ENCODE data around the gene DUSP9.

Gene DUSP9

DNA sequence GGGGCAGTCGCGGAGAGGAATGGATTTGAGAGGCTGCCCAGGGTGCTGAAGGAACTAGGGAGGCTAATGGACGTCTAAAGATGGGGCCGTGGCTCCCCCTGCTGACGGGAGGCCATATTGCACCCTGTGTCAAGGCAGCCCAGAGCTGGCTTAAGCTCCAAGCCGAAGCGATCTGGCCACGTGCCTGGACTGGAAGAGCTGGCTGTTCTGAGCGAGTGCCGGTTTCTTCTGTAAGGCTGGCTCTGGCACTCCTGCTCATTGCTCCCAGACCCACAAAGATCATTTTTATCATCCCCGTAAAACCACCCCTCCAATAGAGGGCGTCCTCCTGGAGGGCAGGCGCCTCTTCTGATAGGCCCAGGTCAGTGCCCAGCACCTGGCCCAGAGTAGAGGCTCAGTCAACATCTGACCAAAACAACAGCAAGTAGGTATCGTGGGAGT lies 21.0 kb downstream of the DUSP9 start:
- Histone ChIP-seq H3K9me3 (ENCODE audit: control insufficient read depth, low read length) (no peaks in the 10 kb centered on the region), H3K4me3 (ENCODE audit: low read length) (no peak overlapping the region), H3K4me1 (ENCODE audit: control insufficient read depth, insufficient read depth, low read length) (no peaks in the 10 kb centered on the region), H3K27me3 (ENCODE audit: control insufficient read depth, insufficient read depth, low read length) (peaks cover 5% of the 10 kb centered on the region), H3K36me3 (ENCODE audit: control insufficient read depth, insufficient read depth, low read length) (no peaks in the 10 kb centered on the region), H3K9ac (ENCODE audit: low read length) (no peak overlapping the region)

DNA sequence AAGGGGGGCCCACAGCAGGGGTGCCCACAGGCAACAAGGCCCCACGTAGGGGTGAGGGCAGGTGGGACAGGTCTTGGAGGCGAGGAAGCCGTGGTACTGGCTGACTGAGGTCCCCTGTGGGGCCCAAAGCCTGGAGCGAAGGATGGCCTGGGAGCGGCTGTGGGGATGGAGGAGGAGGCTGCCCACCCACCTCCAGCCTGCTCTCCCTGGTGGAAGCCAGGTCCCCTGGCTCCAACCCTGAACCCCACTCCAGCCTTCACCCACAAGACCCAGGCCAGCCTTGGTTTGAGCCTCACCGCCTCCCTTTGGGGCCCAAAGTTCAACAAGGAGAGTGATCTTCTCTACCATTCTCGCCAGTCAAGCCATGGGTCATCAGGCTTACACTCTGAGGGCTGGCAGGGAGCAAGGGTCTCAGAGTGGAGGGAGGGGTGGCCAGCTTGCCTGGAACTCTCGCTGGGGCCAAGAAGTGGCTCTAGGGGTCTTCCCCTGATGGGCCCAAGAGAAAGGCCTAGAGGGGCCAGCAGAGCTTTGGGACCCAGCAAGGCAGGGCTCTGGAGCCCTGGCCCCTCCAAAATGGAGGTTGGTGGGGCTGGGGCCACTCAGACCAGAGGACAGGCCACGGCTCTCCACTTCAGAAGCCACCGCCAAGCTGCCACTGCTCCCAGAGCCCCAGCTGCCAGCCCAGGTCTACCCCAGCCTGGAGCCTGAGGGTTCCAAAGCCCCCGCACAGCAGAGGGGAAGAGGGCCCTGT lies 21.6 kb downstream of the DUSP9 start:
- peaks cover 8% of the 10 kb centered on the region for H3K27me3 ChIP-seq (ENCODE audit: control insufficient read depth, insufficient read depth, low read length)
- H3K4me1 ChIP-seq (ENCODE audit: control insufficient read depth, insufficient read depth, low read length), result no peaks in the 10 kb centered on the region
- no peak overlapping the region for H3K9ac ChIP-seq (ENCODE audit: low read length)
- H3K36me3 ChIP-seq (ENCODE audit: control insufficient read depth, insufficient read depth, low read length), result no peaks in the 10 kb centered on the region
- no peaks in the 10 kb centered on the region for H3K9me3 ChIP-seq (ENCODE audit: control insufficient read depth, low read length)
- H3K4me3 ChIP-seq (ENCODE audit: low read length), result no peak overlapping the region

DNA sequence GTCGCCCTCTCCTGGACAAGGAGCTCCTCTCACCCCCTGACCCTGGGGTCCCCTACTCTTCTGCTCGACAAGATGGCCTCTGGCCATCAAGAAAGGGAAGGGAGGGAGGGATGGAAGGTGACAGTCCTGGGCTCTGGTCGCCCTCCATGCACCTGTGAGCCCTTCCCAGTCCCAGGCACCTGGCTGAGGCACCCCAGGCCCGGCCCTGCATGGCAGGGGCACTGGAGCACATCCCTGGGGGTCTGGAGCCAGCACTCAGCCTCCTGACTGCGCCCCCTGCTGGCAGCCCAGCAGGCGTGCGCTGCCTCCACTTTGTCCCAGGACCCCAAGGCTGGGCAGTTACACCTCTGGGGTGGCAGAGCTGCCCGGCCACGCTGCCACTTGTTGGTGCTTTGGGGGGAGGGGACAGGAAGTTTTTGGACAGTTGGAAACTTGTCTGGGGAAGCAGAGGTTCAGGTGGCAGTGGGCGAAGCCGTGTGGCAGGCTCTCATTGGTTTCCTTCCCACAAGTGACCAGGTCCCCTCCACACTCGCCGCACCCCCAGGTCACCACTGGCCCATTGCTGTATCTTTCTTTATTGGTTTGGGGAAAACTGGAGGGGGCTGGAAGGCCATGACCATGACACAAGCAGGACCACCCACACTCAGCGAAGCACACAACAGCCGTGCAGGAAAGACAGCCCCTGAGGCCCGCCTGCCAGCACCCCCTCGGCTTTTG lies 22.3 kb downstream of the DUSP9 start:
- H3K27me3 ChIP-seq (ENCODE audit: control insufficient read depth, insufficient read depth, low read length), result peaks cover 12% of the 10 kb centered on the region

GRCh38 chrX:153669901-153670731 lies 23.1 kb downstream of the DUSP9 start:
- Histone ChIP-seq H3K27me3 (ENCODE audit: control insufficient read depth, insufficient read depth, low read length) (peaks cover 13% of the 10 kb centered on the region), H3K9me3 (ENCODE audit: control insufficient read depth, low read length) (no peaks in the 10 kb centered on the region), H3K4me3 (ENCODE audit: low read length) (no peak overlapping the region), H3K9ac (ENCODE audit: low read length) (no peak overlapping the region), H3K4me1 (ENCODE audit: control insufficient read depth, insufficient read depth, low read length) (no peaks in the 10 kb centered on the region), H3K36me3 (ENCODE audit: control insufficient read depth, insufficient read depth, low read length) (no peaks in the 10 kb centered on the region)

More for the DNA sequence above, 22.3 kb downstream of the DUSP9 start:
- Histone ChIP-seq H3K36me3 (ENCODE audit: control insufficient read depth, insufficient read depth, low read length) (no peaks in the 10 kb centered on the region), H3K4me1 (ENCODE audit: control insufficient read depth, insufficient read depth, low read length) (no peaks in the 10 kb centered on the region), H3K9ac (ENCODE audit: low read length) (no peak overlapping the region), H3K9me3 (ENCODE audit: control insufficient read depth, low read length) (no peaks in the 10 kb centered on the region), H3K4me3 (ENCODE audit: low read length) (no peak overlapping the region)

- Histone ChIP-seq H3K36me3 (ENCODE audit: control insufficient read depth, insufficient read depth, low read length) (no peaks in the 10 kb centered on the region), H3K4me3 (ENCODE audit: low read length) (no peak overlapping the region), H3K4me1 (ENCODE audit: control insufficient read depth, insufficient read depth, low read length) (no peaks in the 10 kb centered on the region), H3K27me3 (ENCODE audit: control insufficient read depth, insufficient read depth, low read length) (peaks cover 13% of the 10 kb centered on the region), H3K9me3 (ENCODE audit: control insufficient read depth, low read length) (no peaks in the 10 kb centered on the region), H3K9ac (ENCODE audit: low read length) (no peak overlapping the region)
These were observed 24.0 kb downstream of the DUSP9 start for GRCh38 chrX:153670748-153671588.

GRCh38 chrX:153671589-153672530 lies 24.9 kb downstream of the DUSP9 start:
- H3K4me1 ChIP-seq (ENCODE audit: control insufficient read depth, insufficient read depth, low read length), result no peaks in the 10 kb centered on the region
- H3K36me3 ChIP-seq (ENCODE audit: control insufficient read depth, insufficient read depth, low read length), result no peaks in the 10 kb centered on the region
- H3K4me3 ChIP-seq (ENCODE audit: low read length), result no peak overlapping the region
- H3K9me3 ChIP-seq (ENCODE audit: control insufficient read depth, low read length), result no peaks in the 10 kb centered on the region
- no peak overlapping the region for H3K9ac ChIP-seq (ENCODE audit: low read length)
- H3K27me3 ChIP-seq (ENCODE audit: control insufficient read depth, insufficient read depth, low read length), result peaks cover 13% of the 10 kb centered on the region

DNA sequence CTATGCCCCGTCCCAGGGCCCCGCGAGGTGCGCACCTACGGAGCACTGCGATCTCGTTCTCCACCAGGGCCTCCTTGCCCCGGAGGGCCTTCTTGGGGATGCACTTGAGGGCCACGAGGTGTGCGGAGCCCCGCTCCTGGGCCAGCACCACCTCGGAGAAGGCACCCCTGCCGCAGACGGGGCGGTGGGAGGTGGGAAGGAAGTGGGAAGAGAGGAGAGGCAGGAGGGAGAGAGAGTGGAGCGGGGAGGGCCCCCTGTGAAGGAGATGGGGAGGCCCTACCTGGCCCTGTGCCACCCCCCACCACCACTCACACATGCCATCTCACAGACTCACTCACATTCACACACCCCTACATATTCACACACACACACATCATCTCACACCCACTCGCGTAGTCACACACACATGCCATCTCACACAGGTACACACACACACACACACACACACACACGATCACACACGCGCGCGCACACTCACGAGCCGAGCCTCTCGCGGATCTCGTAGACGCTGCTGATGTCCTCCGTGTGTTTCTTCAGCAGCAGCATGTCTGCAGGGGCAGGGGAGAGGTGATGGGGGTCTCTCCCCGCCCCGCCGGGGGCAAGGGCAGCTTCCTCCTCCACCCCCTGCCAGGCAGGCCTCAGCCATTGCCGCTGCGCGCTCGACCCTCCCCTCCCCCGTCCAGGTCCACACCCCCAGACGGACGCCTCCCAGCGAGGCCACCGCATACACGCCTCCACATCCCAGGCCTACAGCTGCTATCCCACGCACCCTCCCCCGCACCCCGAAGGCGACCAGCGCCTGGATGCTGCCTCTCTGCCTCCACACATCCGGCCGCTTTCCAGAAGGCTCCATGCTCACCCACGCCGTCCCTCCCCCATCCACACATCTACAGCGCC lies 25.8 kb downstream of the DUSP9 start:
- H3K4me1 ChIP-seq (ENCODE audit: control insufficient read depth, insufficient read depth, low read length), result no peaks in the 10 kb centered on the region
- no peak overlapping the region for H3K9ac ChIP-seq (ENCODE audit: low read length)
- H3K4me3 ChIP-seq (ENCODE audit: low read length), result no peak overlapping the region
- no peaks in the 10 kb centered on the region for H3K9me3 ChIP-seq (ENCODE audit: control insufficient read depth, low read length)
- H3K36me3 ChIP-seq (ENCODE audit: control insufficient read depth, insufficient read depth, low read length), result no peaks in the 10 kb centered on the region
- H3K27me3 ChIP-seq (ENCODE audit: control insufficient read depth, insufficient read depth, low read length), result peaks cover 13% of the 10 kb centered on the region

GRCh38 chrX:153673428-153674218 lies 26.6 kb downstream of the DUSP9 start, which contains the start of gene PNCK:
PNCK (minus strand) TSS chrX:153673813; CDS start chrX:153673076, 737 bp downstream.
- Histone ChIP-seq H3K4me3 (ENCODE audit: low read length) (no peak within 1 kb of the TSS), H3K4me1 (ENCODE audit: control insufficient read depth, insufficient read depth, low read length) (no peaks in the 10 kb centered on the region), H3K27me3 (ENCODE audit: control insufficient read depth, insufficient read depth, low read length) (peaks cover 13% of the 10 kb centered on the region), H3K9ac (ENCODE audit: low read length) (no peak within 1 kb of the TSS), H3K36me3 (ENCODE audit: control insufficient read depth, insufficient read depth, low read length) (no peaks in the 10 kb centered on the region), H3K9me3 (ENCODE audit: control insufficient read depth, low read length) (no peaks in the 10 kb centered on the region)

DNA sequence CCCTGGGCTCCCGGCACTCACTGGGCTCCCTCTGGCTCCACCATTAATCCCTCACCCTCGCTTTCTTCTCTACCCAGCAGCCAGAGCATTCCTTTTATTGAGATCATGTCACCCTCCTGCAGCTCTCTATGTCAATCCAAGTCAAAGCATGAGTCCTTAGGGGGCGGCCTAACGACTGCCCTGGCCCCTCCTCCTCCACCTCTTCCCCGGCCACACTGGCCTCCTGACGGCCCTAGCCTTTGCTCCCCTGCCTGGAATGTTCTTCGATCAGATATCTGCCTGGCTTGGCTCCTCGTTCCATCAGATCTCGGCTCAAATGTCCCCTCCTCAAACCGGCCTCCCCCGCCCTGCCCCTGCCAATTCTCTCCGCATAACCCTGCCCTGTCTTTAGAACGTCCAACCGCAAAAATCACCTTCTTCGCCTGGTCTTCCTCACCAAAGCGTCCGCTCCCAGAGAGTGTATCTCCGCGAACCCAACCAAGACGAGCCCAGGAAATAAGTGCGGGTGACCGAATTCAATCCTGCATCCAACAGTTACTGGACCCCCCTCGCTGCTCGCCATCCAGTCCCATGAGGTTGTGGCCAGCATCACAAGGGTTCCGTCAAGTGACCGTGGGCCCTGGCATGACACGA lies 27.3 kb downstream of the DUSP9 start:
- H3K36me3 ChIP-seq (ENCODE audit: control insufficient read depth, insufficient read depth, low read length), result no peaks in the 10 kb centered on the region
- no peaks in the 10 kb centered on the region for H3K9me3 ChIP-seq (ENCODE audit: control insufficient read depth, low read length)
- H3K4me1 ChIP-seq (ENCODE audit: control insufficient read depth, insufficient read depth, low read length), result no peaks in the 10 kb centered on the region
- no peak overlapping the region for H3K9ac ChIP-seq (ENCODE audit: low read length)
- no peak overlapping the region for H3K4me3 ChIP-seq (ENCODE audit: low read length)
- peaks cover 13% of the 10 kb centered on the region for H3K27me3 ChIP-seq (ENCODE audit: control insufficient read depth, insufficient read depth, low read length)
